ENCODE measurements around the gene LINC01488. TPM values are rescaled to one million over a fixed set of nuclear protein-coding genes. Genes with fewer than 3 reads are reported as not detected.

Gene LINC01488
- total and polyA plus RNA-seq, 2 experiments from 2014 or later: not detected

GRCh38 chr11:69487849-69488542, 6.5 kb downstream of the LINC01488 start:
- no peaks in the 10 kb centered on the region for H3K9me2 ChIP-seq (ENCODE audit: insufficient read depth)
- Mint-ChIP-seq H3K27ac (no peak overlapping the region), H3K4me1 (peaks cover 13% of the 10 kb centered on the region), H3K4me3 (no peak overlapping the region), H3K27me3 (ENCODE audit: insufficient read depth, low read depth, poor library complexity) (peaks cover 12% of the 10 kb centered on the region), H3K36me3 (ENCODE audit: low read depth) (no peaks in the 10 kb centered on the region), H3K9me3 (no peaks in the 10 kb centered on the region; the same call in 2 of the 3 replicates)
- H3K4me2 ChIP-seq: no peak overlapping the region
- no peak overlapping the region for H2AFZ ChIP-seq
- H3K79me2 ChIP-seq (replicated peaks; ENCODE audit: insufficient read depth): no peaks in the 10 kb centered on the region
- no peak overlapping the region for H3K27ac ChIP-seq (ENCODE audit: low read depth)
- no peaks in the 10 kb centered on the region for H3K36me3 ChIP-seq (ENCODE audit: insufficient read depth)
- ATAC-seq (no peak), DNase-seq (ENCODE audit: low spot score) (no peak)
- no peaks in the 10 kb centered on the region for H3K27me3 ChIP-seq (ENCODE audit: insufficient read depth)
- H3K4me1 ChIP-seq (ENCODE audit: insufficient read depth): no peaks in the 10 kb centered on the region
- no peak for TF ChIP-seq EZH2phosphoT487 (IDR thresholded peaks at IDR 0.05; ENCODE audit: unreplicated experiment)
- TF ChIP-seq NANOG (IDR thresholded peaks at IDR 0.05; ENCODE audit: borderline replicate concordance): no peak
- TF ChIP-seq STAT1 (IDR thresholded peaks at IDR 0.05; ENCODE audit: unreplicated experiment): no peak
- no peak for TF ChIP-seq POLR2AphosphoS5 (IDR thresholded peaks at IDR 0.05; ENCODE audit: low read depth)
- TF ChIP-seq EZH2 (IDR thresholded peaks at IDR 0.05; ENCODE audit: low read depth, unreplicated experiment): no peak
- no peak for TF ChIP-seq ZNF114 (CRISPR knock-in tag; IDR thresholded peaks at IDR 0.05)
- TF ChIP-seq CREB1 (CRISPR knock-in tag; IDR thresholded peaks at IDR 0.05; ENCODE audit: low read depth): no peak
- no peak for TF ChIP-seq JUNB (IDR thresholded peaks at IDR 0.05; ENCODE audit: unreplicated experiment)
- TF ChIP-seq ETS1 (IDR thresholded peaks at IDR 0.05): no peak
- no peak for TF ChIP-seq ZNF462 (CRISPR knock-in tag; IDR thresholded peaks at IDR 0.05)
- TF ChIP-seq REST (IDR thresholded peaks at IDR 0.05; ENCODE audit: unreplicated experiment): no peak
- no peak for TF ChIP-seq ZNF331 (CRISPR knock-in tag; IDR thresholded peaks at IDR 0.05; ENCODE audit: low read depth)
- TF ChIP-seq CTCF (conservative IDR thresholded peaks at IDR 0.05; ENCODE audit: low read depth in 2 of 2): no peak
- no peaks in the 10 kb centered on the region for H4K20me1 ChIP-seq (replicated peaks; ENCODE audit: insufficient read depth)
- no peak overlapping the region for H3K4me3 ChIP-seq
- no peaks in the 10 kb centered on the region for H3F3A ChIP-seq (replicated peaks; ENCODE audit: low read depth)
